Measurements from ENCODE around the gene PF4V1. TPM values are rescaled to one million over a fixed set of nuclear protein-coding genes. Genes with fewer than 3 reads are reported as not detected.

PF4V1 gene
- total RNA-seq, 2 donors from 2014 or later: not detected

- Mint-ChIP-seq H3K4me1 (no peaks in the 10 kb centered on the region), H3K27me3 (peaks cover 10% of the 10 kb centered on the region), H3K9me3 (peaks cover 4% of the 10 kb centered on the region), H3K4me3 (no peak overlapping the region), H3K27ac (no peak overlapping the region), H3K36me3 (ENCODE audit: low read depth) (no peaks in the 10 kb centered on the region)
- no peak for ATAC-seq (replicated peaks)
Measured at GRCh38 chr4:73870260-73870659, 17.2 kb downstream of the PF4V1 start.

- no peak overlapping the region for H3K4me3 Mint-ChIP-seq
- peaks cover 10% of the 10 kb centered on the region for H3K27me3 Mint-ChIP-seq
- no peaks in the 10 kb centered on the region for H3K4me1 Mint-ChIP-seq
- ATAC-seq (replicated peaks): no peak
- peaks cover 4% of the 10 kb centered on the region for H3K9me3 Mint-ChIP-seq
- no peaks in the 10 kb centered on the region for H3K36me3 Mint-ChIP-seq (ENCODE audit: low read depth)
- no peak overlapping the region for H3K27ac Mint-ChIP-seq
Measured at GRCh38 chr4:73870768-73871167, 17.7 kb downstream of the PF4V1 start.

GRCh38 chr4:73871511-73872310 is 18.6 kb downstream of the PF4V1 start:
- Mint-ChIP-seq H3K27ac (no peak overlapping the region), H3K4me3 (no peak overlapping the region), H3K4me1 (no peaks in the 10 kb centered on the region), H3K9me3 (peaks cover 4% of the 10 kb centered on the region), H3K27me3 (peaks cover 10% of the 10 kb centered on the region), H3K36me3 (ENCODE audit: low read depth) (no peaks in the 10 kb centered on the region)
- ATAC-seq (replicated peaks): no peak

GRCh38 chr4:73872316-73873108 is 19.4 kb downstream of the PF4V1 start:
- H3K4me1 Mint-ChIP-seq: no peaks in the 10 kb centered on the region
- no peak overlapping the region for H3K27ac Mint-ChIP-seq
- H3K9me3 Mint-ChIP-seq: peaks cover 4% of the 10 kb centered on the region
- H3K27me3 Mint-ChIP-seq: peaks cover 10% of the 10 kb centered on the region
- no peaks in the 10 kb centered on the region for H3K36me3 Mint-ChIP-seq (ENCODE audit: low read depth)
- H3K4me3 Mint-ChIP-seq: no peak overlapping the region
- no peak for ATAC-seq (replicated peaks)

GRCh38 chr4:73874386-73874785 is 21.3 kb downstream of the PF4V1 start:
- Mint-ChIP-seq H3K4me1 (no peaks in the 10 kb centered on the region), H3K9me3 (peaks cover 4% of the 10 kb centered on the region), H3K4me3 (no peak overlapping the region), H3K27me3 (peaks cover 5% of the 10 kb centered on the region), H3K36me3 (ENCODE audit: low read depth) (no peaks in the 10 kb centered on the region), H3K27ac (no peak overlapping the region)
- ATAC-seq (replicated peaks): no peak

- Mint-ChIP-seq H3K27me3 (no peaks in the 10 kb centered on the region), H3K36me3 (ENCODE audit: low read depth) (no peaks in the 10 kb centered on the region)
Measured at GRCh38 chr4:73875401-73875800, 22.3 kb downstream of the PF4V1 start.

GRCh38 chr4:73883306-73883705 is 30.2 kb downstream of the PF4V1 start:
- H3K4me3 Mint-ChIP-seq: no peak overlapping the region
- no peak for ATAC-seq (replicated peaks)
- no peaks in the 10 kb centered on the region for H3K9me3 Mint-ChIP-seq
- H3K4me1 Mint-ChIP-seq: no peaks in the 10 kb centered on the region
- no peaks in the 10 kb centered on the region for H3K27me3 Mint-ChIP-seq
- H3K36me3 Mint-ChIP-seq (ENCODE audit: low read depth): no peaks in the 10 kb centered on the region
- no peak overlapping the region for H3K27ac Mint-ChIP-seq

More at GRCh38 chr4:73875401-73875800, 22.3 kb downstream of the PF4V1 start:
- H3K9me3 Mint-ChIP-seq: peaks cover 4% of the 10 kb centered on the region
- ATAC-seq (replicated peaks): no peak
- H3K27ac Mint-ChIP-seq: no peak overlapping the region
- H3K4me3 Mint-ChIP-seq: no peak overlapping the region
- no peaks in the 10 kb centered on the region for H3K4me1 Mint-ChIP-seq

GRCh38 chr4:73885574-73886267 is 32.6 kb downstream of the PF4V1 start:
- no peak overlapping the region for H3K27ac Mint-ChIP-seq
- H3K27me3 Mint-ChIP-seq: no peaks in the 10 kb centered on the region
- H3K4me3 Mint-ChIP-seq: no peak overlapping the region
- H3K9me3 Mint-ChIP-seq: no peaks in the 10 kb centered on the region
- no peaks in the 10 kb centered on the region for H3K36me3 Mint-ChIP-seq (ENCODE audit: low read depth)
- no peak for ATAC-seq (replicated peaks)
- no peaks in the 10 kb centered on the region for H3K4me1 Mint-ChIP-seq

- no peak overlapping the region for H3K27ac Mint-ChIP-seq
- H3K4me3 Mint-ChIP-seq: no peak overlapping the region
- H3K27me3 Mint-ChIP-seq: no peaks in the 10 kb centered on the region
- H3K4me1 Mint-ChIP-seq: no peaks in the 10 kb centered on the region
- H3K9me3 Mint-ChIP-seq: no peaks in the 10 kb centered on the region
- ATAC-seq (replicated peaks): no peak
- H3K36me3 Mint-ChIP-seq (ENCODE audit: low read depth): no peaks in the 10 kb centered on the region
Measured at GRCh38 chr4:73891326-73891725, 38.2 kb downstream of the PF4V1 start.

GRCh38 chr4:73891739-73892405 is 38.8 kb downstream of the PF4V1 start:
- Mint-ChIP-seq H3K4me3 (no peak overlapping the region), H3K27ac (no peak overlapping the region), H3K36me3 (ENCODE audit: low read depth) (no peaks in the 10 kb centered on the region), H3K9me3 (no peaks in the 10 kb centered on the region), H3K4me1 (no peaks in the 10 kb centered on the region), H3K27me3 (no peaks in the 10 kb centered on the region)
- no peak for ATAC-seq (replicated peaks)

GRCh38 chr4:73892966-73893365 is 39.9 kb downstream of the PF4V1 start:
- no peak for ATAC-seq (replicated peaks)
- no peak overlapping the region for H3K27ac Mint-ChIP-seq
- no peak overlapping the region for H3K4me3 Mint-ChIP-seq
- H3K36me3 Mint-ChIP-seq (ENCODE audit: low read depth): no peaks in the 10 kb centered on the region
- no peaks in the 10 kb centered on the region for H3K27me3 Mint-ChIP-seq
- H3K4me1 Mint-ChIP-seq: no peaks in the 10 kb centered on the region
- H3K9me3 Mint-ChIP-seq: no peaks in the 10 kb centered on the region

- no peak overlapping the region for H3K27ac Mint-ChIP-seq
- H3K4me1 Mint-ChIP-seq: no peaks in the 10 kb centered on the region
- no peaks in the 10 kb centered on the region for H3K36me3 Mint-ChIP-seq (ENCODE audit: low read depth)
- no peak for ATAC-seq (replicated peaks)
- H3K4me3 Mint-ChIP-seq: no peak overlapping the region
- H3K27me3 Mint-ChIP-seq: no peaks in the 10 kb centered on the region
- no peaks in the 10 kb centered on the region for H3K9me3 Mint-ChIP-seq
Measured at GRCh38 chr4:73894001-73894400, 40.9 kb downstream of the PF4V1 start.

GRCh38 chr4:73895201-73896175 is 42.4 kb downstream of the PF4V1 start:
- no peaks in the 10 kb centered on the region for H3K4me1 Mint-ChIP-seq
- no peaks in the 10 kb centered on the region for H3K9me3 Mint-ChIP-seq
- no peaks in the 10 kb centered on the region for H3K27me3 Mint-ChIP-seq
- H3K4me3 Mint-ChIP-seq: no peak overlapping the region
- ATAC-seq (replicated peaks): no peak
- no peaks in the 10 kb centered on the region for H3K36me3 Mint-ChIP-seq (ENCODE audit: low read depth)
- H3K27ac Mint-ChIP-seq: no peak overlapping the region

All from activated T-helper 17 cell treated with anti-CD3 and anti-CD28 coated beads, Interleukin-2, amount 50 U/mL, for 72 hours (primary cell).